ENCODE results near the gene DHX57.

DHX57 gene

DNA sequence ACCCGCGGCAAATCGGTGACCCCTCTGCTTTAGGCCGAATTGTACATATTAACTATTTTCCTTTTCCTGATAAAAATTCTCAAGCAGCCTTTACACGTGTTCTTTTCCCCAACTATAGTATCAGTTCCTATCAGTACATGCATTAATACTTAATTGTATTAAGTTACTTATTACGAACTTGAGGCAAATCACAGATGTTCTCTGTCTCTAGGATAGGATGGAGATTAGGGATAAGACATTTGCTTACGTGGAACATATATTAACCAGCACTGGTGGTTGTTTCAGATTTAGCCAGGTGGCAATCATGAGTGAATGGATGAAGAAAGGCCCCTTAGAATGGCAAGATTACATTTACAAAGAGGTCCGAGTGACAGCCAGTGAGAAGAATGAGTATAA lies 97.0 kb downstream of the DHX57 start:
- no peaks in the 10 kb centered on the region for H3K27me3 ChIP-seq (replicated peaks)
- peak overlapping the region; percentile 79 for H3K4me3 ChIP-seq (ENCODE audit: low read depth, low read length)
- no peak overlapping the region for H3K27ac ChIP-seq
- DNase-seq = no peak
- TF ChIP-seq, protein P1, sequence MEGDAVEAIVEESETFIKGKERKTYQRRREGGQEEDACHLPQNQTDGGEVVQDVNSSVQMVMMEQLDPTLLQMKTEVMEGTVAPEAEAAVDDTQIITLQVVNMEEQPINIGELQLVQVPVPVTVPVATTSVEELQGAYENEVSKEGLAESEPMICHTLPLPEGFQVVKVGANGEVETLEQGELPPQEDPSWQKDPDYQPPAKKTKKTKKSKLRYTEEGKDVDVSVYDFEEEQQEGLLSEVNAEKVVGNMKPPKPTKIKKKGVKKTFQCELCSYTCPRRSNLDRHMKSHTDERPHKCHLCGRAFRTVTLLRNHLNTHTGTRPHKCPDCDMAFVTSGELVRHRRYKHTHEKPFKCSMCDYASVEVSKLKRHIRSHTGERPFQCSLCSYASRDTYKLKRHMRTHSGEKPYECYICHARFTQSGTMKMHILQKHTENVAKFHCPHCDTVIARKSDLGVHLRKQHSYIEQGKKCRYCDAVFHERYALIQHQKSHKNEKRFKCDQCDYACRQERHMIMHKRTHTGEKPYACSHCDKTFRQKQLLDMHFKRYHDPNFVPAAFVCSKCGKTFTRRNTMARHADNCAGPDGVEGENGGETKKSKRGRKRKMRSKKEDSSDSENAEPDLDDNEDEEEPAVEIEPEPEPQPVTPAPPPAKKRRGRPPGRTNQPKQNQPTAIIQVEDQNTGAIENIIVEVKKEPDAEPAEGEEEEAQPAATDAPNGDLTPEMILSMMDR (IDR thresholded peaks at IDR 0.05; ENCODE audit: low read depth, low read length, missing control alignments) = no peak
- H3K36me3 ChIP-seq (replicated peaks) = no peaks in the 10 kb centered on the region
- in situ Hi-C loops (cut with HindIII; ENCODE audit: low pct_ligation_motif_present, low sequenced_read_pairs) = no loop called here

DNA sequence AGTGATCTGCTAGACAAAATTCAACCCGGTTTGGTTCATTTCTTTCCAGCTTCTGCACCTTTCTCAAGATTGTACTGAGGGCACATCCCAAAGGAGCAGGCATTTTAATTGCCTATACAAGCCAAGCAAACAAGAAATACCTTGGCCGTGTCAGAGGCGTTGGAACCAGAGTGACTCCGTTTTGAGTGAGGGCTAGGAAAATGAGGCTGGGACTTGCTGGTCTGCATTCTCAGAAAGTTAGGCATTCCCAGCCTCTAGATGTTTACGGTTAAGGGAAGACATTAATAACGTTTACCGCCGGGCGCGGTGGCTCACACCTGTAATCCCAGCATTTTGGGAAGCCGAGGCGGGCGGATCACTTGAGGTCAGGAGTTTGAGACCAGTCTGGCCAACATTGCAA lies 99.2 kb downstream of the DHX57 start:
- no peak for DNase-seq
- in situ Hi-C loops (cut with HindIII; ENCODE audit: low pct_ligation_motif_present, low sequenced_read_pairs) = no loop called here
- H3K4me3 ChIP-seq (ENCODE audit: low read depth, low read length) = no peak overlapping the region
- TF ChIP-seq, protein P1 (IDR thresholded peaks at IDR 0.05; ENCODE audit: low read depth, low read length, missing control alignments) = no peak
- H3K27me3 ChIP-seq (replicated peaks) = no peaks in the 10 kb centered on the region
- no peaks in the 10 kb centered on the region for H3K36me3 ChIP-seq (replicated peaks)
- H3K27ac ChIP-seq = no peak overlapping the region

DNA sequence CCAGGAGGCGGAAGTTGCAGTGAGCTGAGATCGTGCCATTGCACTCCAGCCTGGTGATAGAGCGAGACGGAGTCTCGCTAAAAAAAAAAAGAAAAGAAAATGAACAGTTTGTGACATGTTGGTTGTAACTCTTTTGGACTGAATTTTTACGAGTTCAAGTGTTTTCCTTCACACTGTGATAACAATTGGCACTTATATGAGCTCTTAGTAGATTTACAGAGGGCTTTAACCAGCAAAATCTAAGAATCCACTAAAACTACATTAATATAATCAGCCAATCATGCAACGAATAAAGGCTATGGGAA lies 99.9 kb downstream of the DHX57 start:
- in situ Hi-C loops (cut with HindIII; ENCODE audit: low pct_ligation_motif_present, low sequenced_read_pairs) = no loop called here
- Histone ChIP-seq H3K27ac (no peak overlapping the region), H3K27me3 (replicated peaks) (no peaks in the 10 kb centered on the region), H3K36me3 (replicated peaks) (no peaks in the 10 kb centered on the region), H3K4me3 (ENCODE audit: low read depth, low read length) (no peak overlapping the region)
- TF ChIP-seq, protein P1 (IDR thresholded peaks at IDR 0.05; ENCODE audit: low read depth, low read length, missing control alignments) = no peak
- DNase-seq = no peak

DNA sequence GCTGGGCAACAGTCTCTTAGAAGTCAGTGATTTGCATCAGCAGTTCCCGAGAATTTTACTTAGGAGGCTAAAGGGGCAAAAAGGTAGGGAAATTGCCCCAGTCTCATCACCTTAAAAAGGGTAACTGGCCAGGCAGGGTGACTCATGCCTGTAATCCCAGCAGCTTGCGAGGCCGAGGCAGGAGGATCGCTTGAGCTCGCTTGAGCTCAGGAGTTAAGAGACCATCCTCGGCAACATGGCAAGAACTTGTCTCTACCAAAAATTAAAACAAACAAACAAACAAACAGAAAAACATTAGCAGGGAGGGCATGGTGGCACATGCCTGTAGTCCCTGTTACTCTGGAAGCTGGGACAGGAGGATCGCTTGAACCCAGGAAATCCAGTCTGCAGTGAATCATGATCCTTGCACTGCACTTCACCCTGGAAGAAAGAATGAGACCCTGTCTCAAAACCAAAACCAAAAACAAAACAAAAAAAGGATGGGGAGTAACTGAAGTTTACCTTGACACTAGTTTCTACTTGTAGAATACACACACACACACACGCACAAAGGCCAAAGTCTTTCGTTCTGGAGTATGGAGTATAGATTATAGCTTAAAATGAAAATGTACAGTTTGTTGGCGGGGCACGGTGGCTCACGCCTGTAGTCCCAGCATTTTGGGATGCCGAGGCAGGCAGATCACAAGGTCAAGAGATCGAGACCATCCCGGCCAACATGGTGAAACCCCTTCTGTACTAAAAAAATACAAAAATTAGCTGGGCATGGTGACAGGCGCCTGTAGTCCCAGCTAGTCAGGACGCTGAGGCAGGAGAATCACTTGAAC lies 100.4 kb downstream of the DHX57 start:
- no peaks in the 10 kb centered on the region for H3K36me3 ChIP-seq (replicated peaks)
- in situ Hi-C loops (cut with HindIII; ENCODE audit: low pct_ligation_motif_present, low sequenced_read_pairs) = no loop called here
- no peak overlapping the region for H3K27ac ChIP-seq
- DNase-seq = no peak
- H3K4me3 ChIP-seq (ENCODE audit: low read depth, low read length) = no peak overlapping the region
- TF ChIP-seq, protein P1 (IDR thresholded peaks at IDR 0.05; ENCODE audit: low read depth, low read length, missing control alignments) = no peak
- no peaks in the 10 kb centered on the region for H3K27me3 ChIP-seq (replicated peaks)

DNA sequence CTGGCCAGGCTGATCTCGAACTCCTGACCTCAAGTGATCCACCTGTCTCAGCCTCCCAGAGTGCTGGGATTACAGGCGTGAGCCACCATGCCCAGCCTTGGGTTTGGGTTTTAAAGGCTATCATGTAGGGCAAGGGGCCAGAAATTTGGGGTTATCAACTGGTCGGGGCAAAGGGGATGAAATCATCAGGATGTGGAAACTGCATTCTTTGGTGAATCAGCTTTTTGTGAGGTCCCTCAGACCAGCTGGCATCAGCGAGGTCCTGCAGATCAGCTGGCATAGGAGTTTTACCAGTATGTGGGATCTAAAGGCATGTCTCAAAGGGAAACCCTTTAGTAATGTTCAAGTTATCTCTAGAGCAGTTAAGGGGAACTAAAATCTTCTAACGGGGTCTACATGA lies 104.1 kb downstream of the DHX57 start:
- in situ Hi-C loops (cut with HindIII; ENCODE audit: low pct_ligation_motif_present, low sequenced_read_pairs) = no loop called here
- H3K27me3 ChIP-seq (replicated peaks) = no peaks in the 10 kb centered on the region
- H3K36me3 ChIP-seq (replicated peaks) = no peaks in the 10 kb centered on the region
- no peak for DNase-seq
- TF ChIP-seq, protein P1 (IDR thresholded peaks at IDR 0.05; ENCODE audit: low read depth, low read length, missing control alignments) = no peak
- no peak overlapping the region for H3K4me3 ChIP-seq (ENCODE audit: low read depth, low read length)
- no peak overlapping the region for H3K27ac ChIP-seq

DNA sequence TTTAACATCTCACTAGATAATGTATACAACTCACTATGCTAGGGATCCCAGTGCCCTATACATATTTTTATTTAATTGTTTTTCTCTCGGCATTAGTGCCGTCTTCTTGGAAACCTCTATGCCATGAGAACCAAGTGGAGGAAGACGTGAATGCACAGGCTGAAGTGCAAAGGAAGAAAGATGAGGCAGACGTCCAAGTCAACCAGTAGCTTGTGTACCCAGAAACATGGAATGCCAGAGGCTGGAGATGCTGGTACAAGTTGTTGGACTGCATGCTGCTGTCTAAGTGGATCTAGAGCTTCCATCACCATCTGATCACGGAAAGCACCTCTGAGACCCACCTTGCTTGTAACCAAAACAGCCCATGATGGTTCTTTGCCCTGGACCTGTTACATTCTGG lies 110.2 kb downstream of the DHX57 start:
- Histone ChIP-seq H3K27ac (no peak overlapping the region), H3K4me3 (ENCODE audit: low read depth, low read length) (no peak overlapping the region), H3K27me3 (replicated peaks) (no peaks in the 10 kb centered on the region), H3K36me3 (replicated peaks) (no peaks in the 10 kb centered on the region)
- DNase-seq = no peak
- TF ChIP-seq, protein P1 (IDR thresholded peaks at IDR 0.05; ENCODE audit: low read depth, low read length, missing control alignments) = no peak
- in situ Hi-C loops (cut with HindIII; ENCODE audit: low pct_ligation_motif_present, low sequenced_read_pairs) = no loop called here

Measured in brain microvascular endothelial cell (primary cell).